Inferior parietal cortex (tissue), 1 donor: ENCODE data around the gene ANKRD45.
"Not testable (repeated sequence)": the region's sequence is repeated elsewhere in the genome, so short reads cannot be mapped to it uniquely, and the experiment has no call there.

Source experiments
- DNase-seq: peaks from one replicate; pipeline ENCODE4 v3.0.0-alpha.2; 2016; ENCODE audit errors: extremely low spot score

ANKRD45 gene

GRCh38 chr1:173572201-173572873 lies 97.3 kb downstream of the ANKRD45 start:
- DNase-seq, result no peak

GRCh38 chr1:173570370-173571007 lies 99.2 kb downstream of the ANKRD45 start:
- DNase-seq, result no peak

DNA sequence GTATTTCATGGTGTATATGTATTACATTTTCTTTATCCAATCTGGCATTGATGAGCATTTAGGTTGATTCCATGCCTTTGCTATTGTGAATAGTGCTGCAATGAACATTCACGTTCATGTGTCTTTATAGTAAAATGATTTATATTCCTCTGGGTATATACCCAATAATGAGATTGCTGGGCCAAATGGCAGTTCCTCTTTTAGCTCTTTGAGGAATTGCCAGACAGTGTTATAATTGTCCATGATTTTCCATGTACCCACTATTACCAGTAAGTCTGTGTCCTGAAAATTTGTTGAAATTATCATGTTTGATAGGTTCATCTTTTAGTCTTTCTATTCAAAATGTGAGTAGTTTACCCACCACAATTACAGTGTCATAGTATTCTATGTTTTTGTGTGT lies 101.2 kb downstream of the ANKRD45 start:
- no peak for DNase-seq

DNA sequence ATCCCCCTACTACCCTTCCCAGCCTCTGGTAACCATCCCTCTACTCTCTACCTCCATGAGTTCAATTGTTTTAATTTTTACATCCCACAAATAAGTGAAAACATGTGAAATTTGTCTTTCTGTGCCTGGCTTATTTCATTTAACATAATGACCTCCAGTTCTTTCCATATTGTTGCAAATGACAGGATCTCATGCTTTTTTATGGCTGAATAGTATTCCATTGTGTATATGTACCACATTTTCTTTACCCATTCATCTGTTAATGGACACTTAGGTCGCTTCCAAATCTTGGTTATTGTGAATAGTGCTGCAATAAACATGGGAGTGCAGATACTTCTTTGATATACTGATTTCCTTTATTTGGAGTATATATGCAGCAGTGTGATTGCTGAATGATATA lies 105.8 kb downstream of the ANKRD45 start:
- not testable (repeated sequence) for DNase-seq

GRCh38 chr1:173562813-173563212 lies 106.8 kb downstream of the ANKRD45 start:
- DNase-seq, result no peak

DNA sequence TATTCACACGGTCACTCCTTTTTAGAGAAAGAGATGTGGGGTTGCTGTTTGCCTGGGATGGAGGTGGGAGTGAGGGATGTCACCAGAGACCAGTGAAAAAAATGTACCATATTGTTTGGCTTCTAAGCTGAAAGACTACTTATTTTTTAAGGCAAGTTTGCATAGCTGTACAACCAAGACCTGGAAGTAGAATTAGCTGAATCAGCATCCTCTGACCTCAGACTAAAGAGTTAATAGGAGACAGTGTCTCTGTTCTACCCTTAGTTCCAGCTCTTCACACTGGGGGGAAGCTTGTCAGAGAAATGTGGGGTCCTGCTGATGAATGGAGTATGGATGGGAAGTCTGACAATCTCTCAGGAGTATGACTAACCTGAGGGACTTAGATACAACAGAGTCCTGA lies 108.4 kb downstream of the ANKRD45 start:
- DNase-seq, result no peak

GRCh38 chr1:173560285-173560880 lies 109.3 kb downstream of the ANKRD45 start:
- no peak for DNase-seq
